ENCODE results near the gene ACOXL.

ACOXL gene

GRCh38 chr2:110998311-110998710 lies 265.9 kb downstream of the ACOXL start:
- TF ChIP-seq, protein P1, sequence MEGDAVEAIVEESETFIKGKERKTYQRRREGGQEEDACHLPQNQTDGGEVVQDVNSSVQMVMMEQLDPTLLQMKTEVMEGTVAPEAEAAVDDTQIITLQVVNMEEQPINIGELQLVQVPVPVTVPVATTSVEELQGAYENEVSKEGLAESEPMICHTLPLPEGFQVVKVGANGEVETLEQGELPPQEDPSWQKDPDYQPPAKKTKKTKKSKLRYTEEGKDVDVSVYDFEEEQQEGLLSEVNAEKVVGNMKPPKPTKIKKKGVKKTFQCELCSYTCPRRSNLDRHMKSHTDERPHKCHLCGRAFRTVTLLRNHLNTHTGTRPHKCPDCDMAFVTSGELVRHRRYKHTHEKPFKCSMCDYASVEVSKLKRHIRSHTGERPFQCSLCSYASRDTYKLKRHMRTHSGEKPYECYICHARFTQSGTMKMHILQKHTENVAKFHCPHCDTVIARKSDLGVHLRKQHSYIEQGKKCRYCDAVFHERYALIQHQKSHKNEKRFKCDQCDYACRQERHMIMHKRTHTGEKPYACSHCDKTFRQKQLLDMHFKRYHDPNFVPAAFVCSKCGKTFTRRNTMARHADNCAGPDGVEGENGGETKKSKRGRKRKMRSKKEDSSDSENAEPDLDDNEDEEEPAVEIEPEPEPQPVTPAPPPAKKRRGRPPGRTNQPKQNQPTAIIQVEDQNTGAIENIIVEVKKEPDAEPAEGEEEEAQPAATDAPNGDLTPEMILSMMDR (IDR thresholded peaks at IDR 0.05; ENCODE audit: insufficient read depth, missing control alignments): no peak
- no peak for FAIRE-seq

GRCh38 chr2:110999626-111000025 lies 267.3 kb downstream of the ACOXL start:
- DNase-seq (ENCODE audit: insufficient read length, low spot score) (no peak), FAIRE-seq (no peak)
- TF ChIP-seq, protein P1 (IDR thresholded peaks at IDR 0.05; ENCODE audit: insufficient read depth, missing control alignments): no peak

More at GRCh38 chr2:110998311-110998710, 265.9 kb downstream of the ACOXL start:
- DNase-seq (ENCODE audit: insufficient read length, low spot score): no peak

DNA sequence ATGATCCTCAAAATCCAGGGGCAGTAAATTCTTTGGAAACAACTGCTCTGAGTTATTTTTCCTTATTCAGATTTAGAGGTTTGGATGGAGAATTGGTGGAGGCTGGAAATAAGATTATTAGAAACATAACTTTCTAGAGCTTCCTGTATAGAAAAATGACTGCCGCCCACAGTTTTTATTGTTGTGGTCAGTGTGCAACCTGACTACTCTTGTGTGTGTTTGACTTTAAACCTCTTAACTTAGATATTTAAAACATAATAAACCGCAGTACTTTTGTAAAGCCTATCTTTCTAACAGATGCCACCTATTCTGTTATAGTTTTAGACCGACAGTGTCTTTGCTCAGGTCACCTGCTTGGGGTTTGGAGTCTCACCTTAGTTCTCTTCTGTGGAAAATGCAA lies 272.9 kb downstream of the ACOXL start:
- FAIRE-seq (no peak), DNase-seq (ENCODE audit: insufficient read length, low spot score) (no peak)
- TF ChIP-seq, protein P1 (IDR thresholded peaks at IDR 0.05; ENCODE audit: insufficient read depth, missing control alignments): no peak

GRCh38 chr2:111005821-111006220 lies 273.4 kb downstream of the ACOXL start:
- no peak for FAIRE-seq
- TF ChIP-seq, protein P1 (IDR thresholded peaks at IDR 0.05; ENCODE audit: insufficient read depth, missing control alignments): no peak
- DNase-seq (ENCODE audit: insufficient read length, low spot score): no peak

GRCh38 chr2:111007757-111008688 lies 275.6 kb downstream of the ACOXL start:
- DNase-seq (ENCODE audit: insufficient read length, low spot score) (no peak), FAIRE-seq (no peak)
- TF ChIP-seq, protein P1 (IDR thresholded peaks at IDR 0.05; ENCODE audit: insufficient read depth, missing control alignments): no peak

DNA sequence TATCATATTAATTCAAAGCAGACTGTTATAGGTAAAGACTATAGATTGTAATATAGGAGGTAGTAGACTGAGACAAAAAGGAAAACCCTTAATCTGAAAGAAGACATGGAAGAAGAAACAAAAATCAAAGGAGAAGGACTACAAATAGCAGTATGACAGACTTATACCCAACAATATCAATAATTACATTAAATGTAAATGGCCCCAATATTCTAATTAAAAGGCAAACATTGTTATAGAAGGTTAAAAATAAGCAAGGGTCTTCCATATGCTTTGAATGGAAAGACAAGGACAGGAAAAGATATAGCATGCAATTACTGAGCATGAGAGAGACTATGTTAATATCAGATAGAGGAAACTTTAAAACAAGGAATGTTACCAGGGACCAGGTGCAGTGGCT lies 278.8 kb downstream of the ACOXL start:
- FAIRE-seq: no peak
- TF ChIP-seq, protein P1 (IDR thresholded peaks at IDR 0.05; ENCODE audit: insufficient read depth, missing control alignments): no peak

More for the DNA sequence above, 278.8 kb downstream of the ACOXL start:
- DNase-seq (ENCODE audit: insufficient read length, low spot score): no peak
